NCI-H128 (cell line): ENCODE measurements around the gene TPBGL.

ENCODE experiments used
- DNase-seq: peaks from one replicate; lab custom pipeline; 2025; ENCODE audit not compliant: unreplicated experiment; lab: John Stamatoyannopoulos, UW

Gene TPBGL

GRCh38 chr11:75208446-75208845, 32.1 kb upstream of the TPBGL start:
- DNase-seq: no peak

DNA sequence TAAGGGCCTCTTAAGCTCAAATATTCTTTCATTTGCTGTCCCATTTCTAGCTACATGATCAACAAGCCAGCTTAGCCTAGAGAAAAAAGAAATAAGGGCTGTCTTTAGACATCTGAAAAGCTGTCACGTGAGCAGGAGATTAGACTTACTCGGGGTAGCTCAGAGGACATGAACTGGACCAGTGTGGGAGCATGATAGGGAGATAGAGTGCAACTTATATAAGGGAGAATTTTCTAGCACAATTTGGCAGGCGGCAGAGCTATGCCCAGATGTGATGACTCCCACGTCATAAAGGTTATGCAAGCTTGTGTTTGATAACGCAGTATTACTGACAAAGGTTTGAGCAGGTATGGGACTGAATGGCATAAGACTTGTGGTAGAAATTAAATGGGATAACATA, 28.2 kb upstream of the TPBGL start:
- no peak for DNase-seq

GRCh38 chr11:75214411-75214821, 26.2 kb upstream of the TPBGL start:
- DNase-seq: no peak

DNA sequence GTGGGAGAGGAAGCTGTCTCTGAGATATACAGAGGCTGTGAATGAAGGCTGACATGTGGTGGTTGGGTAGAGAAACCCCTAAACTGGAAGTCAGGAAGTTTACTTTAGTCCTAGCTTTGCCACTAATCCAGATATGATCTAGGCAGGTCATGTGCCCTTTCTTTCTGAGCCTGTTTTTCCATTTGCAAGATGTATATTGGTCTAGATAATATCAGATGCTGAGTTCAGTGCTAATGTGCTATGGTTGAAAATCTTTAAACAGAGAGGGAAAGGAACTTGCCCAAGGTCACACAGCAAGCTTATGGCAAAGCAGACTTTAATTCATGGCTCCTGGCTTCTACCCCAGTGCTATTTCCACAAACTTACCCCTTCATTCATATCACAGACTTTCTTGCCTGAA, 25.7 kb upstream of the TPBGL start:
- DNase-seq: no peak

DNA sequence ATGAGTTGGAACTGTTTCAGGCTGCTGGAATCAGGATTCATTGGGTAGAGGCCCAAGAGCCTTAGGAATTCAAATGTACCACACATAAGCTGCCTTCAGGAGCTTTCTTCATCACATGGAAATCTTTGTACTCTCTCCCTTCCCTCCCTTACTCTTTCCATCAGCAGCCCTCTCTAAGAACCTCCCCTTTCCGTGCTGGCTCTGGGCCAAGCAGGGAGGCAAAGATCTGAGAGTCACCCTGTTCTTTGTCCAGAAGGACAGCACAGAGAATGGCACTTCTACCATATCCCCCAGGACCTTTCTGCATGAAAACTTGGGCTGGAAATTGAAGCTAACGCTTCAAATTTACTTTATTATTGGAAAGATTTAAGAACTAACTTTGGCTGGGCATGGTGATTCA, 20.7 kb upstream of the TPBGL start:
- DNase-seq: no peak

DNA sequence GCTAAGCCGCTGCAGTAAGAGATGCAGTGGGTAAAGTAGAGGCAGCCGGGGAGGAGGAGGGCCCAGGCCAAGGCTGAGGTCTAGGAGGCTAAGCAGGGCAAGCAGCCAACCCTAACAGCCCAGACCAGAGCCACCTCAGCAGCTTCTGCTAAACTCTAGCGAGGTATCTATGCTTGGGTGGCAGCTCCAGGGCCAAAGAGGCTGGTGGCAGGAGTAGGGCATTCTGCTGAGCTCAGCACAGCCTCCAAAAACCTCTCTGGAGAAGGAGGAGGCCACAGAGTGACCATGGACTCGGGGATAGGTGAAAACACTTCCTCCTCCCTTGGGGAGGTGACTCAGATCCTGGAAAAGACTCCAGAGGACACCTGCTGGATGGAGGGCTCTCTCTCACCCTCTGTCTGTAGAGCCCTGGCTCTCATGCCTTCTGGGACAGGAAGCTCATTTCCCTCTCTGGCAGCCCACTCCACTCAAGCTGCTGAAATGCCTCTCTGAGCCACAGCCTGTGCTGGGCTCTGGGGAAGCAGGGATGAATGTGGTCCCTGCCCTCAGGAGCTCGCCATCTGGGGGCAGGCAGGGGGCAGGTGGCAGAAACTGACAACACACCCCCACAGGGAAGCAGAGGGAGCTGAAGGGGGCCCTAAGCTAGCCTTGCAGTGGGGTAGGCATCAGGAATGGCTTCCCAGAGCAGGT, 16.5 kb upstream of the TPBGL start:
- DNase-seq: no peak

- no peak for DNase-seq
These were observed 14.8 kb upstream of the TPBGL start for GRCh38 chr11:75225794-75226193.

- no peak for DNase-seq
These were observed 11.1 kb upstream of the TPBGL start for GRCh38 chr11:75229466-75229865.

GRCh38 chr11:75230621-75231020, 10.0 kb upstream of the TPBGL start:
- DNase-seq: no peak

DNA sequence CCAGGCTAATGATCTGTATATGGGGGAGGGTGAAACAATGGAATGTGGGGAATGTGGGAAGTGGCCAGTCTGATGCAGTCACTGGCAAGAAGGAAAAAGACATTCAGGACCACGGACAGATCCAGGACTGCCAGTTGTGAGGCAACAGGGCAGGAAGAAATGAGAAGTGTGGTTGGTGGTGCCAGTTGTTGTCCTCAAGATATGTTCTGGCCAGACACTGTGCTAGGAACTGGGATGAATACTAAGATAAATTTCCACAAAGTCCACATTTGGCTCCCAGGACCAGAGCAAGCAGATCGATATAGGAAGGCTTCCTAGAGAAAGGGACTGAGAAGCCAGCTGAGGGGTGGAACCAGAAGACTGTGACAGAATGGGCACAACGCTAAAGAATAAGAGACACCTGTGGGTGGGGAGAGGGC, 6.8 kb upstream of the TPBGL start:
- no peak for DNase-seq

GRCh38 chr11:75236062-75236461, 4.5 kb upstream of the TPBGL start:
- DNase-seq: no peak

DNA sequence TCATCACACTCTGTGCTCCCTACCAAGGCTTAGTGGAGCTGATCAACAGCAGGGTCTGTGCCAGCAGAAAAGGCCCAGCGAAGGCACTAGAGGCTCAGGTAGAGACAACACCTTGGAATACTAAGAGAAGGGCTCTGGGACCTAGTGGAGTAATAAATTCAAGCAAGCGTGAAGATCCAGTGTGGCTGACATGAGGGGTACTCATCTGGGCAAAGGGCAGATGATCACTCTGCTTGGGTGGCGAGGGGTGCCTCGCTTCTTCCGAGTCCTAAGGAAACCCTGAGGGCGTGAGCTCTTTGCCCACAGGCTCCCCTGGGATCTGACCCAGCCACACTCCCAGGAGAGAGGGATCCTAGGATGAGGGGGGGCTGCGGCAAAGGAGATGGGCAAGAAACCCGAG, 3.5 kb upstream of the TPBGL start:
- no peak for DNase-seq

GRCh38 chr11:75238595-75239440, 1.8 kb upstream of the TPBGL start:
- DNase-seq: no peak

- no peak for DNase-seq
These were observed 863 bp upstream of the TPBGL start for GRCh38 chr11:75239531-75240290.

DNA sequence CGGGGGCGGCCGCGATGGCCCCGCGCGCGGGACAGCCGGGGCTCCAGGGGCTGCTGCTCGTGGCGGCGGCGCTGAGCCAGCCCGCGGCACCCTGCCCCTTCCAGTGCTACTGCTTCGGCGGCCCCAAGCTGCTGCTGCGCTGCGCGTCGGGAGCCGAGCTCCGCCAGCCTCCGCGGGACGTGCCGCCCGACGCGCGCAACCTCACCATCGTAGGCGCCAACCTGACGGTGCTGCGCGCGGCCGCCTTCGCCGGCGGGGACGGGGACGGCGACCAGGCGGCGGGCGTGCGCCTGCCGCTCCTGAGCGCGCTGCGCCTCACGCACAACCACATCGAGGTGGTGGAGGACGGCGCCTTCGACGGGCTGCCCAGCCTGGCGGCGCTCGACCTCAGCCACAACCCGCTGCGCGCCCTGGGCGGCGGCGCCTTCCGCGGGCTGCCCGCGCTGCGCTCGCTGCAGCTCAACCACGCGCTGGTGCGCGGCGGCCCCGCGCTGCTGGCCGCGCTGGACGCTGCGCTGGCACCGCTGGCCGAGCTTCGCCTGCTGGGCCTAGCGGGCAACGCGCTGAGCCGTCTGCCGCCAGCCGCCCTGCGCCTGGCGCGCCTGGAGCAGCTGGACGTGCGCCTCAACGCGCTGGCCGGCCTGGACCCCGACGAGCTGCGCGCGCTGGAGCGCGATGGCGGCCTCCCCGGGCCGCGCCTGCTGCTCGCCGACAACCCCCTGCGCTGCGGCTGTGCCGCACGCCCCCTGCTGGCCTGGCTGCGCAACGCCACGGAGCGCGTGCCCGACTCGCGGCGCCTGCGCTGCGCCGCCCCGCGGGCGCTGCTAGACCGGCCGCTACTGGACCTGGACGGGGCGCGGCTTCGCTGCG, 697 bp downstream of the TPBGL start:
- DNase-seq: peak; percentile 62

- no peak for DNase-seq
These were observed 1.5 kb downstream of the TPBGL start for GRCh38 chr11:75241906-75242644.

DNA sequence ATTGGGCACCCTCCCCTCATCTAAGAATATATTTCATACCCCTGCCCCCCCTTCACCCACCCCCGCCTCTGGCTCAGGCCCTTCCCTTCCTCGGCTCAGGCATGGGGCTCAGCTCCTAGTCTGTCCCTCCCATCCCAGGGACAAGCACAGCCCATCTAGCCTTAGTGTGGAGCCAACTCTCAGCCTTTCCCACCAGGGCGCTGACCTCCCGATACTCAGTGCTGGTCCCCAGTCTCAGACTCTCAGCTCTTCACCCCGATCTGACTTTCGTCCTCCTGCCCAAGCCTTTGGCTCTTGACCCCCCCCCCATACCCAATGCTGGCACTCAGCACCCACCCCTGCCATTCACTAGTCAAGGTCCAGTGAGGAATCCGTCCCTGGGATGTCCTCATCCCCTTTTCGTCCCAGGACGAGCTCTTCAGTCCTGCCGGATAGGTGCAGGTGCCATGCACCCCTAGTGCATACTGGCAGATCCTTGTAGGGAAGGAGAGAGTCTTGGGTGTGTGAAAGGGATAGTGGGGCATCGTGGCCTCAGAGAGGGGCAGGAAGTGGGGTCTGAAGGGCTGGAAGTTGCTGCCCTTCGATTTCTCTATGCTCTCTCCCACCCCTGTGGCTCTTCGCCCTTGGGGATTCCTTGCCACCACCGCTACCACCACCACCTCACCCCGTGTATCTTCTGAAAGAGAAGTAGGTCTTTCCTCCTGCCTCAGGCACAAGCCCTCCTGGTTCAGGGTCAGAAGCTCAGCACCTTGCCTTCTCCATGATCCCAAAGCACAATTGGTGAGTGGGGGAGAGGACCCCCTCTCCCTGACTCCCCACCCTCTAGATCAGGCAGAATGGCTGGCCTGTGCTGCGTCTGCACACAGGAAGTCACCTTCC, 2.4 kb downstream of the TPBGL start:
- no peak for DNase-seq

- DNase-seq: no peak
These were observed 3.7 kb downstream of the TPBGL start for GRCh38 chr11:75244052-75244814.
